HG02973 (cell line): ENCODE data around the gene SRGAP3.

Source experiments
- ATAC-seq: cut with Tn5 transposase; IDR thresholded peaks from one replicate; pipeline ENCODE4 v1.9.1; 2021; ENCODE audit warnings: moderate library complexity; ENCODE audit not compliant: unreplicated experiment

Gene SRGAP3

GRCh38 chr3:9204253-9204992 lies 45.0 kb downstream of the SRGAP3 start:
- ATAC-seq, result no peak

DNA sequence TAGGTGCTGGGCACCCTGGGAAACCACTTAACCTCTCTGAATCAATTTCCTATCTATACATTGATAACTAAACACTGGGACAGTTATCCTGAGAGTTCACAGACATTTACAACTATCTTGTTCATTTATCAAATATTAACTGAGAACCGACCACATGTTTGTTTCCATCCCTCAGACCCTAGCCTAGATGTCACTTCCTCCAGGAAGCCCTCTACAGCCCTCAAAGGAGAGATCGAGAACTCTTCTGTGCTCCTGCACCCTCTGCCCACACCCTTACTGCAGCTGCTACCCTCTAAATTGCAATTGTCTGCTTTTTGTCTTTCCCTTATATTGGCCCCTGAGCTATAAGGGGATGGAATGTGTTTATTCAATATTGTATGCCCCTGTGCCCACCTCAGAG lies 46.1 kb downstream of the SRGAP3 start:
- no peak for ATAC-seq

DNA sequence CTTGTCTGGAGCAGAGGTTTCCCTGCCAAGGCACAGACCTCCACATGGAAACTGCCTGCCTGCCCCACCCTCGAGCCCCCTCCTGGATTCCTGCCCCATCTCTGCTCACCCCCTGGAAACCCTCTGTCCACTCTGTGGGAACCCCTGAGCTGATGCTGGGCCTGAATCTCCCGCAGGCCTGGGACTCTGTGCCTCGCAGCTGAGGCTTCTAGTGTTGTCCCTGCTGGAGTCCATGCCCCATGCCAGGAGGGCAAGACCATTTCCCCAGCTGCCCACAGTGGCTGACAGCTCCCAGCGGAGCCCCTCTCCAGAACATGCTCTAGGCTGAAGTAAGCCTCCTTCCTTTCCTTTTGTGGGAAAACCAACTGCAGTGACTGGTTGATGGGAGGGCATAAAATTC lies 46.9 kb downstream of the SRGAP3 start:
- no peak for ATAC-seq

- ATAC-seq, result no peak
Observed at GRCh38 chr3:9201955-9202354, 47.5 kb downstream of the SRGAP3 start.

- no peak for ATAC-seq
Observed at GRCh38 chr3:9201266-9201665, 48.2 kb downstream of the SRGAP3 start.

DNA sequence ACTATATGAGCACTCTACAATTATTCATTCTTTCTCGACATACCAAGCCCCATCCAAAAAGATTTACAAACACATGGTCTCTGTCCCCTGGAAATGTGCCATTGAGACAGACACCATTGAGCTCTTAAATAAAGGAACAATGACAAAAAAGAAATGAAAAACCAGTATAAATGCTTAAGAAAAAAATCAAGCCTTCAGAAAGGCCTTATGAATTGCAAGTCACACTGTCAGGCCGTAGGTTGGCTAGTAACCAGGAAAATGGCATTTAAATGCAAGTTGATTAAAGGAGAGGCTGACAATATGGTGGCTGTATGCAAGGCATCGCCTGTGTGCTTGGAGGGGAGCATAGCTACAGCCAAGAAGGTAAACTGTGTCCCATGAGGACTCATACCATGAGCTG lies 49.7 kb downstream of the SRGAP3 start:
- no peak for ATAC-seq

DNA sequence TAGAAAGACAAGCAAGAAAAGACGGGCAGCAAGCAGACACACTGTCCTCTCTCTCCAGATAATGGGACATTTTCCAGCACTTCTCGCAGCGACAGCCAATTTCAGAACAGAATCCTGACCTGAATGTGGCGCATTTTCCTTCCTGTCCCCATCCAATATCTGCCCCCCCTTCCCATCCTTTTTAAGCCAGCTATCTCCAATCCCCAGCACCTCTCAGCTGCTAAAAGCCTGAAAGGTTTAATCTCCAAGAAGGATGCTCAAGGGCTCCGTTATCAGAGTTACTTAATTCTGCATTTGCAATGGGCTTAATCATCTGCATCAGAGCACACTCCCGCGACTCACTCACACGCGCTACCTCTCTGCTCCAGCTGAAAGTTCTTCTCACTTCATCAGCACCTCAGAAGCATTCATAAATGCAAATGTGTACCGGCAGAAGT lies 50.5 kb downstream of the SRGAP3 start:
- ATAC-seq, result no peak

DNA sequence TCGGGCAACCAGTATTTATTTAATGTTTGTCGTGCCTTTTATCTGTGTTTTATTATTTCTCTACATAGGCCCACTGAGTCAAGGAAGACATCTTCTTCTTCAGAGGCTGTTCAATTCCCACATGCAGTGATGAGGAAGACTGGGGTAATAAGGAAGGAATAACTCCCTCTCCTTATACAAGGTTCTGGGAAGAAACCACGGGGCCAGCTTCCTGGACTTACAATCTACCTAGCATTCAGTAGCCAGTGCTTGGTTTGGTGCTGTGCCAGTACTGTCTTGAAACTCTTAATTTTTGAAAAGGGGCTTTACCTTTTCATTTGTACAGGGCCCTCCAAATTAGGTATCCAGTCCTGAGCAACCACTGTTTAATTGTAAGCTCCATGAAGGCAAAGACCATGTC lies 51.2 kb downstream of the SRGAP3 start:
- no peak for ATAC-seq

GRCh38 chr3:9196020-9196419 lies 53.4 kb downstream of the SRGAP3 start:
- no peak for ATAC-seq

DNA sequence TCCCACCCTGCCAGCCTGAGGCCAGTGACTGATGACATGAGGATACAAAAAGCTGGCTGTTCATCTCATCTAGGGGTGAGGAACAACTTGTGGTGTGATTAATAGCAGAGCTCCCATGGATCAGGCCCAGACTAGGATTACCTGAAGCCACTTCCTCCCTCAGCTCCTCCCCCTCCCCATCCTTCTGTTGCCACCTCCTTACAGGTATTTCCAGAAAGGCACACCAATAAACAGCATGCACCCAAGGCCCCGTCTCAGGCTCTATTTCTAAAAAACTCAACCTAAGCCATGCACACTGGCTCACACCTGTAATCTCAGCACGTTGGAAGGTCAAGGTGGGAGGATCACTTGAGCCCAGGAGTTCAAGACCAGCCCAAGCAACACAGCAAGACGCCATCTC lies 54.1 kb downstream of the SRGAP3 start:
- ATAC-seq, result no peak

GRCh38 chr3:9194509-9195184 lies 54.8 kb downstream of the SRGAP3 start:
- no peak for ATAC-seq

- no peak for ATAC-seq
Observed at GRCh38 chr3:9193633-9194195, 55.7 kb downstream of the SRGAP3 start.

DNA sequence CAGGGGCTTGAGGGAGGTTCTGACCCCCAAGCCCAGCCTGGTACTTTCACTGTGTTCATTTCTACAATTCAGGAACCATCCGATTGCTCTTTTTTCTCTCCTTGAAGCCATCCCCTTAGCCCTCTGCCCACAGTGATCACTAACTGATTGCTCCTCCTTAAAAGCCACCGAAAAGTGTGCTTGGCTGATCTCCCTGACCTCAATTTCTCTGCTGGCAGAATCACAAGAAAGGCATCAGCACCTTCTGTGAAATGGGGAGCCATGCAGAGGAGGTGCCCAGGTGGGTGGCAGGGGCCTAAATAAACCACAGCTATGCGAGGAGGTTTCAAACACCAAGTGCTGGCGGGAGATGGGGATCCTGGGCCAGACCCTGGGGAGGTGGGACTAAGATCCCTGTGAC lies 56.2 kb downstream of the SRGAP3 start:
- ATAC-seq, result no peak

- ATAC-seq, result no peak
Observed at GRCh38 chr3:9192248-9193025, 57.0 kb downstream of the SRGAP3 start.

GRCh38 chr3:9190276-9190675 lies 59.2 kb downstream of the SRGAP3 start:
- no peak for ATAC-seq

DNA sequence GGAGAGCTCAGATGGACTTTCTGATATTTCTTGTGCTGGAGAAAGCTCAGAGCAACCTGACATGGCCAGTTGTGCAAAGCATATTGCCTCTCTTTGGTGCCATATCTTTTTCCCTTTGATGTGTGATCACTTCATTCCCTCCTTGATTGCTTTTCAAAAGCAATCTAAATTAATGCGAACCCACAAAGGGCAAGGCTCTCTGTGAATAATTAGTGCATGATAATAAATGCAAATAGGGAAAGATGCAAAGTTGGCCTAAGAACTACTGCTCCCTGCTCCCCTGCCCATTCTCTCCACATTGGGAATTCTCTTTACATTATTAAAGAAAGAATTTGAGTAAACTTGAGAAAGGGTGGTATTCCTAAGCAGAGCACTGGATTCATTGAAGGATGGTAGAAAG lies 60.9 kb downstream of the SRGAP3 start:
- ATAC-seq, result no peak

DNA sequence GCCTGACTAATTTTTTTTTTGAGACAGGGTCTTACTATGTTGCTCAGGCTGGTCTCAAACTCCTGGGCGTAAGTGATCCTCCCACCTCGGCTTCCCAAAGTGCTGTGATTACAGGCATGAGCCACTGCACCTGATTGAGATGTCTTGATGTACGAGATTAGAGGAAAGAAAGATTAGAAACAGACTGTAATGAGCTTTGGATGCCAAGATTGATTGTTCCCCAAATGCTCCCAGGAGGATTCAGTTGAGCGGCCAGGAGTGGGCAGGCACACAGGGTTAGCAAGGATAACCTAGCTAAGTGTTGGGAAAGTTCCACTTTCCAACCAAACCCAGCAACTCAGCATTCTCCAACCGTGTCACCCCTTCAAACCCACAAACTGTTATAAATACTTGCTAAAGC lies 63.7 kb downstream of the SRGAP3 start:
- ATAC-seq, result no peak

GRCh38 chr3:9185046-9185445 lies 64.4 kb downstream of the SRGAP3 start:
- no peak for ATAC-seq

DNA sequence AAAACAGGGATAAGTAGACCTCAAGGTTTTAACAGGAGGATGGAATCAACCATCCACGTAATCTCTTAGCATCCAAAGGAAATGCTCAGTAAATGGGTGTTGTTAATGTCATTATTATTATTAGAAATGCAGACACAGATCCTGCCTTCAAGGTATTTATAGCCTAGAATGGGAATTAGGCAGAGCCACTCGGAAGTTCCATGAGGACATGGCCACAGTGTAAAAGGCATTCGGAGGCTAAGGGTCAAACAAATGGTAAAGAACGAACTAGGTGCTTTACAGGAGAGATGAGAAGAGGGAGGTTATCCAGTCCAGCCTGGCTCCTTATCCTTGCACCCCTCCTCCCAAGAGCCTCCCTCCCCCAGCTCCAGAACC lies 65.0 kb downstream of the SRGAP3 start:
- ATAC-seq, result no peak

DNA sequence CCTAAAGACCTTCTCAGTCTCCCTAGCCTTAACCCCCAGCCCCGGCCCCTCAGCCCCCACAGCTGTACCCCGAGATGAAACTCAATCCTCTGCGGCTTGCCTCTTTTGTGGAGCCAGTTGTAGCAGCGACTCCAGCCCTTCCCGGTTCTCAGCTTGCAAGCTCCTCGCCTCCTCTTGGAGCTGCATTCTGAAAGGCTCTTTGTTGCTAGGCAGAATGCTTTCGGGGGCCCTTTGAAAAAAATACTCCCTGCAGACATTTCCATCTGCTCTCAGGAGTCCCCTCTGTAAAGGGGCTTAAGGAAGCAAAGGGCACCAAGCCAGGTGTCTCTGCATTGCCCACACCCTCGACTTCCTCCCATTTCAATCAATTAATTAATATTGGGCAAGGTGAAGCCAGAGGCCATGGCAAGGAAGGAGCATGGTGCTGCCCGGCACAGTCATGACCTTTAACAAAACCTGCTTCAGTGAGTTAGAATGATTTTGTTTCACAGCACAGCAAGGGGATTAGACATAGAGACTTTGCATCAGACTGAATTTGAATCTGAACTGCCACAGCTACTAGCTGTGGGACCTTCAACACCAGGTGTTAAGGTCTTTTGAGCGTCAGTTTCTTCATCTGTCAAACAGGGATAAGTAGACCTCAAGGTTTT lies 65.5 kb downstream of the SRGAP3 start:
- no peak for ATAC-seq

- no peak for ATAC-seq
Observed at GRCh38 chr3:9183011-9183410, 66.4 kb downstream of the SRGAP3 start.
